ENCODE measurements around the gene ABCC1. TPM values are rescaled to one million over a fixed set of nuclear protein-coding genes. Genes with fewer than 3 reads are reported as not detected.

The ABCC1 gene
- total RNA-seq, 1 donor from 2014 or later, result 29.9 TPM

DNA sequence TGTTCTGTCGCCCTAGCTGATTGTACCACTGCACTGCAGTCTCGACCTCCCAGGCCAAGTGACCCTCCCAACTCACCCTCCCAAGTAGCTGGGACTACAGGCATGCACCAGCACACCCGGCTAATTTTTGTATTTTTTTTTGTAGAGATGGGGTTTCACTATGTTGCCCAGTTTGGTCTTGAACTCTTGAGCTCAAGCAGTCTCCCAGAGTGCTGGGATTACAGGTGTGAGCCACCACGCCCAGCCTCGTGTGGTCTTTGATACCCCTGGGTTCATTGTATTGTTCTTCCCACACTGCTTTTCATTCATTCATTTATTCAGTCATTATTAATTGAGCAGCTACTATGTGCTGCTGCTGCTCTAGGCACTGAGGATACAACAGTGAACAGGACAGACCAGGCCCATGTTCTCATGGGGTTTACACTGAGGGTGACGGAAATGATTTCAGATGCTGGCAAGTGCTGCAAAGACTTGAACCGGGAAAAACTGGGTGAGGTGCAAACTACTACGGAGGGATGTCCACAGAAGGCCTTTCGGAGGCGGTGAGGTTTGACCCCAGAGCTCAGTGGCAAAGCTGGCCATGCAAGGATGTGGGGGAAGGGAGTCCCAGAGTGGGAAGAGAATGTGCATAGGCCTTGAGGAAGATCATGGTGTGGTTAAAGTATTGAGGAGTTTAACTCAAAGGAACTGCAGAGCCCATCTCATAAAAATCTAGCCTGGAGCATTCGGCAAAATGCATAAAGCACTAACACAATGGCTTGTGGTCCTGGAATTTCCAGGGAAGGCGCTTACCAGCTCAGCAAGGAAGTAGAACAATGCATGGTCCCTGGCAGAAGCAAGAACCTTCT is 10.9 kb downstream of the ABCC1 start:
- no peaks in the 10 kb centered on the region for H3K4me1 Mint-ChIP-seq (ENCODE audit: low read depth, unreplicated experiment)
- H3K27me3 Mint-ChIP-seq (ENCODE audit: unreplicated experiment), result peaks cover 3% of the 10 kb centered on the region
- H3K36me3 Mint-ChIP-seq (ENCODE audit: unreplicated experiment), result peaks cover 12% of the 10 kb centered on the region
- H3K27ac Mint-ChIP-seq (ENCODE audit: unreplicated experiment), result no peak overlapping the region
- peaks cover 1% of the 10 kb centered on the region for H3K9me3 Mint-ChIP-seq (ENCODE audit: unreplicated experiment)
- DNase-seq, result no peak
- no peak overlapping the region for H3K4me3 Mint-ChIP-seq (ENCODE audit: unreplicated experiment)
- TF ChIP-seq, protein P1, sequence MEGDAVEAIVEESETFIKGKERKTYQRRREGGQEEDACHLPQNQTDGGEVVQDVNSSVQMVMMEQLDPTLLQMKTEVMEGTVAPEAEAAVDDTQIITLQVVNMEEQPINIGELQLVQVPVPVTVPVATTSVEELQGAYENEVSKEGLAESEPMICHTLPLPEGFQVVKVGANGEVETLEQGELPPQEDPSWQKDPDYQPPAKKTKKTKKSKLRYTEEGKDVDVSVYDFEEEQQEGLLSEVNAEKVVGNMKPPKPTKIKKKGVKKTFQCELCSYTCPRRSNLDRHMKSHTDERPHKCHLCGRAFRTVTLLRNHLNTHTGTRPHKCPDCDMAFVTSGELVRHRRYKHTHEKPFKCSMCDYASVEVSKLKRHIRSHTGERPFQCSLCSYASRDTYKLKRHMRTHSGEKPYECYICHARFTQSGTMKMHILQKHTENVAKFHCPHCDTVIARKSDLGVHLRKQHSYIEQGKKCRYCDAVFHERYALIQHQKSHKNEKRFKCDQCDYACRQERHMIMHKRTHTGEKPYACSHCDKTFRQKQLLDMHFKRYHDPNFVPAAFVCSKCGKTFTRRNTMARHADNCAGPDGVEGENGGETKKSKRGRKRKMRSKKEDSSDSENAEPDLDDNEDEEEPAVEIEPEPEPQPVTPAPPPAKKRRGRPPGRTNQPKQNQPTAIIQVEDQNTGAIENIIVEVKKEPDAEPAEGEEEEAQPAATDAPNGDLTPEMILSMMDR (IDR thresholded peaks at IDR 0.05; ENCODE audit: partially characterized antibody, unreplicated experiment), result no peak

DNA sequence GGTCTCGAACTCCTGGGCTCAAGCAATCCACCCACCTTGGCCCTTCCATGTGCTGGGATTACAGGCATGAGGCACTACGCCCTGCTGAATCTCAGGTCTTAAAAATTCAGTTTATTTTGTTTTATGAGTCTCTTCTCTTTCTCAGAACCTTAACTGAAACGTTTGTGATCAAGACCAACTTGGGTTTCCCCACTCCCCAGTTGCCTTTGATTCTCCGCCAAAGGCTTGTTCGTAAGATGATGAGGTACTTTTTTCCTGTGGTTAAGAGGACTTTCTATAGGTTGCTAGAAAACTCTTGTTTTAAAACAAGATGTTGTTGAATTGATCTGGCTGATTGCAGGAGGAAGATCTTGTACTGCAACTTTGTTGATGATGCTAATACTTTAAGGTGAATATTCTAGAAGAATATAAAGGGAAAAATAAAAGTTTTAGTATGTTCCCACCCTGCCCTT is 11.7 kb downstream of the ABCC1 start:
- TF ChIP-seq, protein P1 (IDR thresholded peaks at IDR 0.05; ENCODE audit: partially characterized antibody, unreplicated experiment), result no peak
- Mint-ChIP-seq H3K4me3 (ENCODE audit: unreplicated experiment) (no peak overlapping the region), H3K27ac (ENCODE audit: unreplicated experiment) (no peak overlapping the region), H3K4me1 (ENCODE audit: low read depth, unreplicated experiment) (peaks cover 2% of the 10 kb centered on the region), H3K9me3 (ENCODE audit: unreplicated experiment) (peaks cover 1% of the 10 kb centered on the region), H3K27me3 (ENCODE audit: unreplicated experiment) (peaks cover 3% of the 10 kb centered on the region), H3K36me3 (ENCODE audit: unreplicated experiment) (peaks cover 12% of the 10 kb centered on the region)
- no peak for DNase-seq

DNA sequence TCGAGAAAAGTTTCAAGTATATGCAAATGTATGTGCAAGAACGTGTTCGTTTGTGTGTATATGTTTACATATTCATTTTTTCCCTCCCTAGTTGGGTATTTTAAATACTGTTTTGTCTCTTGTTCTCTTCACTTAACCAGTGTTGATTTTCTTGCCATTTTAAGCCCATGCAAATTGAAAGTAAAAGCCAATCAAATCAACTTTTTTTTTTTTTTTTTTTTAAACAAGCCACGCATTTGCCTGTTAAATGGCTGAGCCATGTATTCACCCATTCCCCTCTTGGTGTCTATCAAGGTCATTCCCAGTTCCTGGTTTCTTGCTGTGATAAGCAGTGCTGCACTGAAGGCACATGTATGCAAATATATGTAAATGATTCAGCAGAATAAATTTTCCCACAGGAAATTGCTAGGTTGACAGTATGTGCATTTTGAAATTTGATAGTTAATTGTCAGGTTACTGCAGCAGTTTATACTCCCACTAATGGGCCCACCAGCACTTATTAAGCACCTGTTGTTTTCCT is 12.2 kb downstream of the ABCC1 start:
- H3K4me1 Mint-ChIP-seq (ENCODE audit: low read depth, unreplicated experiment), result peaks cover 2% of the 10 kb centered on the region
- no peak overlapping the region for H3K4me3 Mint-ChIP-seq (ENCODE audit: unreplicated experiment)
- TF ChIP-seq, protein P1 (IDR thresholded peaks at IDR 0.05; ENCODE audit: partially characterized antibody, unreplicated experiment), result no peak
- no peak for DNase-seq
- H3K27me3 Mint-ChIP-seq (ENCODE audit: unreplicated experiment), result peaks cover 3% of the 10 kb centered on the region
- peaks cover 12% of the 10 kb centered on the region for H3K36me3 Mint-ChIP-seq (ENCODE audit: unreplicated experiment)
- no peak overlapping the region for H3K27ac Mint-ChIP-seq (ENCODE audit: unreplicated experiment)
- peaks cover 1% of the 10 kb centered on the region for H3K9me3 Mint-ChIP-seq (ENCODE audit: unreplicated experiment)

DNA sequence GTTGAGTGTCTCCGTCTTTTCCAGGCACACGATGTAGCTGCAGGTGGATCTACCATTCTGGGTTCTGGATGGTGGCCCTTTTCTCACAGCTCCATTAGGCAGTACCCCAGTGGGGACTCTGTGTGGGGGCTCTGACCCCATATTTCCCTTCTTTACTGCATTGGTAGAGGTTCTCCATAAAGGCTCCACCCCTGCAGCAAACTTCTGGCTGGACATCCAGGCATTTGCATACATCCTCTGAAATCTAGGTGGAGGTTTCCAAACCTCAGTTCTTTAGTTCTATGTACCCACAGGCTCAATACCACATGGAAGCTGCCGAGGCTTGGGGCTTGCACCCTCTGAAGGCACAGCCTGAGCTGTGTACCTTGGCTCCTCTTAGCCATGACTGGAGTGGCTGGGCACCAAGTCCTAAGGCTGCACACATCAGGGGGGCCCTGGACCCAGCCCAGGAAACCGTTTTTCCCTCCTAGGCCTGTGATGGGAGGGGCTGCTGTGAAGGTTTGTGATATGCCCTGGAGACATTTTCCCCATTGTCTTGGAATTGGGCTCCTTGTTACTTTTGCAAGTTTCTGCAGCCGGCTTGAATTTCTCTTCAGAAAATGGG is 14.0 kb downstream of the ABCC1 start:
- DNase-seq, result no peak
- Mint-ChIP-seq H3K4me3 (ENCODE audit: unreplicated experiment) (no peak overlapping the region), H3K27me3 (ENCODE audit: unreplicated experiment) (peaks cover 3% of the 10 kb centered on the region), H3K9me3 (ENCODE audit: unreplicated experiment) (no peaks in the 10 kb centered on the region), H3K4me1 (ENCODE audit: low read depth, unreplicated experiment) (peaks cover 2% of the 10 kb centered on the region), H3K27ac (ENCODE audit: unreplicated experiment) (no peak overlapping the region), H3K36me3 (ENCODE audit: unreplicated experiment) (peaks cover 12% of the 10 kb centered on the region)
- TF ChIP-seq, protein P1 (IDR thresholded peaks at IDR 0.05; ENCODE audit: partially characterized antibody, unreplicated experiment), result no peak

DNA sequence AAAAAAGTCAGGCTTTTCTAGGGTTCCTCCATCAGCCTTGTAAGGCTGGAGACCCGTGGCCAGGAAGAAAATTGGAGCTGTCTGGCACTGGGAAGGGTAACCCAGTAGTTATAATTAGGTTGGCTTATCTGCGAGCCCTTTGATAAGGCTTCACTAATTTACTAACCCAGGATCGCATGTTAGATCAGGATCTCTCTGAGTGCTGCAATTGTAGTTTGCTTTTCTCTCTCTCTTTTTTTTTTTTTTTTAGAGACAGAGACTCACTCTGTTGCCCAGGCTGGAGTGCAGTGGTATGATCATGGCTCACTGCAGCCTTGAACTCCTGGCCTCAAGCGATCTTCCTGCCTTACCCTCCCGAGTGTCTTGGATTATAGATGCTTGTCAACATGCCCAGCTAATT is 17.0 kb downstream of the ABCC1 start:
- peaks cover 12% of the 10 kb centered on the region for H3K36me3 Mint-ChIP-seq (ENCODE audit: unreplicated experiment)
- peaks cover 7% of the 10 kb centered on the region for H3K4me1 Mint-ChIP-seq (ENCODE audit: low read depth, unreplicated experiment)
- peaks cover 5% of the 10 kb centered on the region for H3K27me3 Mint-ChIP-seq (ENCODE audit: unreplicated experiment)
- no peak for DNase-seq
- no peak overlapping the region for H3K27ac Mint-ChIP-seq (ENCODE audit: unreplicated experiment)
- TF ChIP-seq, protein P1 (IDR thresholded peaks at IDR 0.05; ENCODE audit: partially characterized antibody, unreplicated experiment), result no peak
- no peaks in the 10 kb centered on the region for H3K9me3 Mint-ChIP-seq (ENCODE audit: unreplicated experiment)
- H3K4me3 Mint-ChIP-seq (ENCODE audit: unreplicated experiment), result no peak overlapping the region
